HG03521 (cell line): ENCODE measurements around the gene CDK16.

Experiments
- ATAC-seq: cut with Tn5 transposase; IDR thresholded peaks from one replicate; pipeline ENCODE4 v1.9.1; 2021; ENCODE audit warnings: mild to moderate bottlenecking, moderate library complexity; ENCODE audit not compliant: unreplicated experiment

CDK16 gene

GRCh38 chrX:47226531-47227333 lies 8.3 kb downstream of the CDK16 start:
- ATAC-seq = no peak

GRCh38 chrX:47227334-47227583 lies 8.8 kb downstream of the CDK16 start:
- no peak for ATAC-seq

- ATAC-seq = no peak
Observed at GRCh38 chrX:47228550-47229270, 10.2 kb downstream of the CDK16 start.

GRCh38 chrX:47229427-47229826 lies 10.9 kb downstream of the CDK16 start:
- ATAC-seq = no peak

- ATAC-seq = no peak
Observed at GRCh38 chrX:47230136-47230868, 11.8 kb downstream of the CDK16 start.

GRCh38 chrX:47231167-47231566 lies 12.7 kb downstream of the CDK16 start:
- no peak for ATAC-seq

- ATAC-seq = no peak
Observed at GRCh38 chrX:47232197-47232802, 13.8 kb downstream of the CDK16 start.

GRCh38 chrX:47232803-47233332 lies 14.4 kb downstream of the CDK16 start, which contains the start of gene USP11:
TSS of gene USP11 (plus strand) at chrX:47233009. CDS start at chrX:47233044, 35 bp downstream.
- peak; percentile 17 for ATAC-seq

GRCh38 chrX:47233333-47234113 lies 15.0 kb downstream of the CDK16 start:
- ATAC-seq = peak; percentile 81

GRCh38 chrX:47234583-47234982 lies 16.1 kb downstream of the CDK16 start:
- ATAC-seq = no peak

GRCh38 chrX:47235691-47236103 lies 17.2 kb downstream of the CDK16 start:
- no peak for ATAC-seq

GRCh38 chrX:47239199-47239598 lies 20.7 kb downstream of the CDK16 start:
- ATAC-seq = no peak

GRCh38 chrX:47239898-47240545 lies 21.5 kb downstream of the CDK16 start:
- ATAC-seq = no peak

- no peak for ATAC-seq
Observed at GRCh38 chrX:47240619-47241018, 22.1 kb downstream of the CDK16 start.

- ATAC-seq = no peak
Observed at GRCh38 chrX:47241201-47242011, 22.9 kb downstream of the CDK16 start.

GRCh38 chrX:47242321-47242720 lies 23.8 kb downstream of the CDK16 start:
- no peak for ATAC-seq

- no peak for ATAC-seq
Observed at GRCh38 chrX:47243351-47243750, 24.9 kb downstream of the CDK16 start.

GRCh38 chrX:47244676-47245075 lies 26.2 kb downstream of the CDK16 start:
- no peak for ATAC-seq

- no peak for ATAC-seq
Observed at GRCh38 chrX:47245156-47245555, 26.7 kb downstream of the CDK16 start.
